Lung microvascular endothelial cell (primary cell): ENCODE results near the gene ARL4A. TPM values are rescaled to one million over a fixed set of nuclear protein-coding genes. Genes with fewer than 3 reads are reported as not detected.

Source experiments
- DNase-seq, 2 donors: peaks; one replicate each; pipeline versions ENCODE4 v3.0.0 to v3.0.0-alpha.2; 2010; ENCODE audit warnings: low read depth in 2 of 2
- total RNA-seq: library from RNA; depleted of rRNA; stranded (reverse); fragments of >200 nt; gene quantifications from 2 replicates; pipeline ENCODE4 v1.2.1, GENCODE V29; 2014

The ARL4A gene
- total RNA-seq, 1 donor from 2014 or later, result 353 TPM

GRCh38 chr7:12722636-12723605, 35.5 kb downstream of the ARL4A start:
- no peak for DNase-seq

GRCh38 chr7:12725575-12726316, 38.3 kb downstream of the ARL4A start:
- no peak for DNase-seq

- no peak for DNase-seq
Measured at GRCh38 chr7:12726908-12727307, 39.5 kb downstream of the ARL4A start.

- DNase-seq, result peak; percentile 63 to 84
Measured at GRCh38 chr7:12727455-12728191, 40.2 kb downstream of the ARL4A start.

- peak; percentile 78 to 98 for DNase-seq
Measured at GRCh38 chr7:12728192-12728538, 40.7 kb downstream of the ARL4A start.

GRCh38 chr7:12729112-12729511, 41.7 kb downstream of the ARL4A start:
- DNase-seq, result peak; percentile 90 to 95

GRCh38 chr7:12730523-12730922, 43.1 kb downstream of the ARL4A start:
- DNase-seq, result no peak

- DNase-seq, result peak in 1 of 2 donors; percentile 74
Measured at GRCh38 chr7:12731214-12731656, 43.8 kb downstream of the ARL4A start.

- DNase-seq, result no peak
Measured at GRCh38 chr7:12731775-12732174, 44.3 kb downstream of the ARL4A start.

GRCh38 chr7:12732428-12732827, 45.0 kb downstream of the ARL4A start:
- DNase-seq, result no peak

GRCh38 chr7:12735923-12736322, 48.5 kb downstream of the ARL4A start:
- DNase-seq, result no peak

- DNase-seq, result no peak
Measured at GRCh38 chr7:12737373-12737772, 49.9 kb downstream of the ARL4A start.

GRCh38 chr7:12737836-12738235, 50.4 kb downstream of the ARL4A start:
- DNase-seq, result no peak

- DNase-seq, result no peak
Measured at GRCh38 chr7:12738665-12739064, 51.2 kb downstream of the ARL4A start.

Other genes with a start within 250 kb of the ARL4A start
- not detected in 2 replicates for gene SCIN, start 116.9 kb upstream of the ARL4A start, total RNA-seq